ENCODE data around the gene CDKN2D.

GRCh38 chr19:10604460-10604980, 35.7 kb upstream of the CDKN2D start:
- TF ChIP-seq POLR2A (IDR thresholded peaks at IDR 0.05; ENCODE audit: low read depth, low read length) (no peak), POLR2AphosphoS5 (IDR thresholded peaks at IDR 0.05; ENCODE audit: low read depth, low read length) (0 out of 2 replicates have a peak, but pooled peaks have one; percentile 37)
